H9 (cell line): ENCODE data around the gene UBE2L3. TPM values are rescaled to one million over a fixed set of nuclear protein-coding genes. Genes with fewer than 3 reads are reported as not detected.

Source experiments
- DNase-seq: peaks from one replicate; pipeline ENCODE4 v3.0.0-alpha.2; 2017
- H2AFZ ChIP-seq: one replicate; pipeline ENCODE4 v1.6.1; 2013; ENCODE audit warnings: mild to moderate bottlenecking, low read length, control low read depth, moderate library complexity
- H2AK5ac ChIP-seq: 2 replicates; pipeline ENCODE4 v1.6.1; 2013; ENCODE audit warnings: low read length, control low read depth, mixed read lengths; ENCODE audit not compliant: insufficient read length
- H2BK120ac ChIP-seq: one replicate; pipeline ENCODE4 v1.6.1; 2013; ENCODE audit warnings: low read depth, mild to moderate bottlenecking, low read length, control low read depth, inconsistent platforms; ENCODE audit not compliant: poor library complexity, severe bottlenecking
- H2BK12ac ChIP-seq: 2 replicates; pipeline ENCODE4 v1.6.1; 2013; ENCODE audit warnings: low read length, control low read depth, mixed read lengths, low read depth; ENCODE audit not compliant: insufficient read length
- H2BK15ac ChIP-seq: 2 replicates; pipeline ENCODE4 v1.6.1; 2013; ENCODE audit warnings: low read depth, low read length, control low read depth
- H2BK20ac ChIP-seq: one replicate; pipeline ENCODE4 v1.6.1; 2013; ENCODE audit warnings: low read depth, mild to moderate bottlenecking, low read length, control low read depth, inconsistent platforms; ENCODE audit not compliant: poor library complexity, severe bottlenecking
- H2BK5ac ChIP-seq: 2 replicates; pipeline ENCODE4 v1.6.1; 2013; ENCODE audit warnings: low read length, control low read depth, mixed read lengths; ENCODE audit not compliant: insufficient read length
- H3K14ac ChIP-seq: 2 replicates; pipeline ENCODE4 v1.6.1; 2013; ENCODE audit warnings: low read length, control low read depth; ENCODE audit not compliant: insufficient read depth
- H3K18ac ChIP-seq: 2 replicates; pipeline ENCODE4 v1.6.1; 2013; ENCODE audit warnings: low read depth, mild to moderate bottlenecking, mixed read lengths, low read length, control low read depth; ENCODE audit not compliant: insufficient read length
- H3K23ac ChIP-seq: 2 replicates; pipeline ENCODE4 v1.6.1; 2013; ENCODE audit warnings: low read length, control low read depth, mixed read lengths, low read depth; ENCODE audit not compliant: insufficient read length
- H3K23me2 ChIP-seq: 2 replicates; pipeline ENCODE4 v1.6.1; 2013; ENCODE audit warnings: low read depth, mild to moderate bottlenecking, mixed read lengths, low read length, control low read depth; ENCODE audit not compliant: insufficient read length, poor library complexity, severe bottlenecking
- H3K27ac ChIP-seq: 2 replicates; pipeline ENCODE4 v1.5.1; 2013; ENCODE audit warnings: low read length, control low read depth, mixed read lengths, low read depth; ENCODE audit not compliant: insufficient read length
- H3K27me3 ChIP-seq: 2 replicates; pipeline ENCODE4 v1.6.1; 2013; ENCODE audit warnings: low read length, control low read depth, inconsistent platforms; ENCODE audit not compliant: insufficient read depth
- H3K4ac ChIP-seq: 2 replicates; pipeline ENCODE4 v1.6.1; 2013; ENCODE audit warnings: low read depth, mild to moderate bottlenecking, control low read depth, inconsistent platforms, low read length, moderate library complexity
- H3K4me1 ChIP-seq: 2 replicates; pipeline ENCODE4 v1.6.1; 2013; ENCODE audit warnings: low read length, control low read depth, inconsistent platforms; ENCODE audit not compliant: insufficient read depth
- H3K4me2 ChIP-seq: 2 replicates; pipeline ENCODE4 v1.6.1; 2013; ENCODE audit warnings: low read length, control low read depth, mixed read lengths; ENCODE audit not compliant: insufficient read length, insufficient read depth
- H3K56ac ChIP-seq: 2 replicates; pipeline ENCODE4 v1.6.1; 2013; ENCODE audit warnings: low read depth, mild to moderate bottlenecking, mixed read lengths, low read length, control low read depth; ENCODE audit not compliant: insufficient read length
- H3K79me1 ChIP-seq: 2 replicates; pipeline ENCODE4 v1.6.1; 2013; ENCODE audit warnings: low read depth, mild to moderate bottlenecking, moderate library complexity, low read length, control low read depth, inconsistent platforms; ENCODE audit not compliant: insufficient read depth, poor library complexity, severe bottlenecking
- H3K79me2 ChIP-seq: 2 replicates; pipeline ENCODE4 v1.6.1; 2013; ENCODE audit warnings: low read length, control low read depth, inconsistent platforms; ENCODE audit not compliant: insufficient read depth
- H3K9ac ChIP-seq: 2 replicates; pipeline ENCODE4 v1.6.1; 2013; ENCODE audit warnings: low read length, control low read depth, mixed read lengths; ENCODE audit not compliant: insufficient read length; ENCODE audit errors: extremely low read depth
- H3K9me3 ChIP-seq: one replicate; pipeline ENCODE4 v1.6.1; 2013; ENCODE audit warnings: low read depth, low read length, inconsistent platforms; ENCODE audit not compliant: control insufficient read depth
- H3T11ph ChIP-seq: one replicate; pipeline ENCODE4 v1.6.1; 2013; ENCODE audit warnings: mild to moderate bottlenecking, low read length, control low read depth, inconsistent platforms
- H4K20me1 ChIP-seq: one replicate; pipeline ENCODE4 v1.6.1; 2013; ENCODE audit not compliant: control insufficient read depth, insufficient read length, insufficient read depth
- H4K5ac ChIP-seq: 2 replicates; pipeline ENCODE4 v1.6.1; 2013; ENCODE audit warnings: low read depth, mild to moderate bottlenecking, mixed read lengths, low read length, control low read depth; ENCODE audit not compliant: insufficient read length
- H4K8ac ChIP-seq: replicated peaks from 2 replicates; pipeline ENCODE4 v1.6.1; 2013; ENCODE audit warnings: low read length, control low read depth, mixed read lengths, low read depth; ENCODE audit not compliant: insufficient read length
- H4K91ac ChIP-seq: 2 replicates; pipeline ENCODE4 v1.6.1; 2013; ENCODE audit warnings: low read depth, mild to moderate bottlenecking, moderate library complexity, mixed read lengths, low read length, control low read depth; ENCODE audit not compliant: insufficient read length
- H3K27ac Mint-ChIP-seq, 3 experiments: 2 replicates in 2 of 3; 3 replicates in 1 of 3; pipeline ENCODE4 v1.8.0; 2020 to 2021; ENCODE audit warnings: mixed read lengths in 3 of 3, mild to moderate bottlenecking in 1 of 3, moderate library complexity in 1 of 3
- H3K27me3 Mint-ChIP-seq: 2 replicates; pipeline ENCODE4 v1.8.0; 2021; ENCODE audit warnings: low read depth, mild to moderate bottlenecking, moderate library complexity, mixed read lengths
- H3K36me3 Mint-ChIP-seq, 3 experiments: 2 replicates in 2 of 3; 3 replicates in 1 of 3; pipeline ENCODE4 v1.8.0; 2020 to 2021; ENCODE audit warnings: low read depth in 3 of 3, mixed read lengths in 3 of 3; ENCODE audit not compliant: insufficient read depth in 1 of 3
- H3K4me1 Mint-ChIP-seq, 2 experiments: 2 replicates each; pipeline ENCODE4 v1.8.0; 2020; ENCODE audit warnings: mixed read lengths in 2 of 2
- H3K4me3 Mint-ChIP-seq, 2 experiments: 2 replicates in 1 of 2; 3 replicates in 1 of 2; pipeline ENCODE4 v1.8.0; 2020 to 2021; ENCODE audit warnings: mild to moderate bottlenecking in 2 of 2, mixed read lengths in 2 of 2, moderate library complexity in 1 of 2
- H3K9me3 Mint-ChIP-seq, 2 experiments: 2 replicates in 1 of 2; 3 replicates in 1 of 2; pipeline ENCODE4 v1.8.0; 2020; ENCODE audit warnings: mild to moderate bottlenecking in 2 of 2, mixed read lengths in 2 of 2, moderate library complexity in 1 of 2
- WGBS: extraction: QIAGEN DNeasy Blood & Tissue Kit; methylation state at CpG from one replicate; pipeline ENCODE4 v1.1.7; 2013; ENCODE audit warnings: missing lambda C conversion rate, low lambda C conversion rate, mixed read lengths; ENCODE audit not compliant: insufficient read length; ENCODE audit errors: extremely low coverage; 5-methylcytosine and 5-hydroxymethylcytosine counted together
- total RNA-seq: library from RNA; stranded (reverse); gene quantifications from 2 replicates; pipeline ENCODE4 v1.2.1, GENCODE V29; 2021
- TF ChIP-seq, protein P1 (sequence below): fragments of 200-600 bp; sonication (generic); conservative IDR thresholded peaks from 3 replicates; pipeline ENCODE4 v1.8.0; 2021; ENCODE audit warnings: antibody characterized with exemption, mild to moderate bottlenecking

Gene UBE2L3
- total RNA-seq, 1 experiment from 2014 or later: 79.7 TPM

DNA sequence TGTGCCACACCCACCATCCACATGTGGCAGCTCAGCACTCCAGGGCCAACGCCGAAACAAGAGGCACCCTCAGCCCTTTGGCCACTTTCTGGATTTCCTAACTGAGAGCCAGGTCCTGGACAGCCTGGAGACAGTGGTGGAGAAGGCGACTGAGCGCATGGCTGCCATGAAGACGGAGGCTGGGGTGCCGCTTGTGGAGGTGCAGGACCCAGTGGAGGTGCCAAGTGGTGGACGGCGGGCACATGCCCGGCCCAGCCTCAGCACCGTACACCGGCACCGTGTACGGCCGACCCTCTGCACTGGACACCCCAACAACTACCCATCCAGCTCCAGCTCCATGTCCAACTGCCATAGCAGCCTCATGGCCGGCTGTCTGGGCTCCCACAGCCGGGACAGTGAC lies 66.6 kb downstream of the UBE2L3 start:
- no CpG with 5 or more reads among the region's 16 CpGs for WGBS
- Mint-ChIP-seq H3K4me1 (0 out of 4 replicates have a peak, but pooled peaks cover 0 to 2% of the 10 kb centered on the region in 2 experiments), H3K27ac (no peak overlapping the region), H3K27me3 (peaks cover 27% of the 10 kb centered on the region), H3K9me3 (no peaks in the 10 kb centered on the region; a peak in 1 of 5 replicates), H3K4me3 (no peak overlapping the region), H3K36me3 (no peaks in the 10 kb centered on the region; a peak in 1 of 7 replicates)
- H3K23ac ChIP-seq: no peak overlapping the region
- no peak for DNase-seq
- H3K27ac ChIP-seq: no peak overlapping the region
- no peak overlapping the region for H2BK20ac ChIP-seq
- no peak overlapping the region for H2BK15ac ChIP-seq
- no peaks in the 10 kb centered on the region for H3K4me1 ChIP-seq
- no peak overlapping the region for H2AFZ ChIP-seq
- no peaks in the 10 kb centered on the region for H3K9me3 ChIP-seq
- TF ChIP-seq, protein P1, sequence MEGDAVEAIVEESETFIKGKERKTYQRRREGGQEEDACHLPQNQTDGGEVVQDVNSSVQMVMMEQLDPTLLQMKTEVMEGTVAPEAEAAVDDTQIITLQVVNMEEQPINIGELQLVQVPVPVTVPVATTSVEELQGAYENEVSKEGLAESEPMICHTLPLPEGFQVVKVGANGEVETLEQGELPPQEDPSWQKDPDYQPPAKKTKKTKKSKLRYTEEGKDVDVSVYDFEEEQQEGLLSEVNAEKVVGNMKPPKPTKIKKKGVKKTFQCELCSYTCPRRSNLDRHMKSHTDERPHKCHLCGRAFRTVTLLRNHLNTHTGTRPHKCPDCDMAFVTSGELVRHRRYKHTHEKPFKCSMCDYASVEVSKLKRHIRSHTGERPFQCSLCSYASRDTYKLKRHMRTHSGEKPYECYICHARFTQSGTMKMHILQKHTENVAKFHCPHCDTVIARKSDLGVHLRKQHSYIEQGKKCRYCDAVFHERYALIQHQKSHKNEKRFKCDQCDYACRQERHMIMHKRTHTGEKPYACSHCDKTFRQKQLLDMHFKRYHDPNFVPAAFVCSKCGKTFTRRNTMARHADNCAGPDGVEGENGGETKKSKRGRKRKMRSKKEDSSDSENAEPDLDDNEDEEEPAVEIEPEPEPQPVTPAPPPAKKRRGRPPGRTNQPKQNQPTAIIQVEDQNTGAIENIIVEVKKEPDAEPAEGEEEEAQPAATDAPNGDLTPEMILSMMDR: no peak
- H2AK5ac ChIP-seq: no peak overlapping the region
- H3K79me2 ChIP-seq: no peaks in the 10 kb centered on the region
- no peak overlapping the region for H3T11ph ChIP-seq
- no peaks in the 10 kb centered on the region; the same call in 1 of the 2 replicates for H3K27me3 ChIP-seq
- no peak overlapping the region for H3K9ac ChIP-seq
- no peak overlapping the region for H3K18ac ChIP-seq
- H3K4ac ChIP-seq: no peak overlapping the region
- no peak overlapping the region for H3K14ac ChIP-seq
- H4K91ac ChIP-seq: no peak overlapping the region
- no peak overlapping the region for H4K5ac ChIP-seq
- H4K8ac ChIP-seq: no peak overlapping the region
- peaks cover 4% of the 10 kb centered on the region for H3K23me2 ChIP-seq
- no peak overlapping the region for H2BK5ac ChIP-seq
- no peak overlapping the region for H3K56ac ChIP-seq
- no peak overlapping the region for H3K4me2 ChIP-seq
- H4K20me1 ChIP-seq: no peaks in the 10 kb centered on the region
- H2BK12ac ChIP-seq: no peak overlapping the region
- no peaks in the 10 kb centered on the region for H3K79me1 ChIP-seq
- no peak overlapping the region for H2BK120ac ChIP-seq
